Measurements from ENCODE around the gene PTGER2.

PTGER2 gene

GRCh38 chr14:52313903-52314594, at the start of gene PTGER2:
PTGER2 (plus strand) TSS chr14:52314312; CDS start chr14:52314549, 237 bp downstream.
- H3K27ac ChIP-seq (ENCODE audit: low read depth in 2 of 2, low read length in 2 of 2) = peak within 1 kb of the TSS; percentile 66 to 82

GRCh38 chr14:52265253-52265652, 48.9 kb upstream of the PTGER2 start:
- H3K4me3 ChIP-seq (ENCODE audit: low read length in 2 of 2) = no peak overlapping the region
- no peaks in the 10 kb centered on the region for H3K36me3 ChIP-seq (ENCODE audit: control insufficient read depth in 2 of 2, insufficient read depth in 2 of 2, low read length in 2 of 2)
- peaks cover 4 to 5% of the 10 kb centered on the region in 2 donors for H3K4me1 ChIP-seq (ENCODE audit: control insufficient read depth in 2 of 2, insufficient read depth in 2 of 2, low read length in 2 of 2)
- H3K9ac ChIP-seq (ENCODE audit: low read depth in 1 of 2, low read length in 2 of 2) = no peak overlapping the region
- no peaks in the 10 kb centered on the region for H3K9me3 ChIP-seq (ENCODE audit: control insufficient read depth in 2 of 2, low read length in 2 of 2)
- no peak overlapping the region for H3K27ac ChIP-seq (ENCODE audit: low read depth in 2 of 2, low read length in 2 of 2)
- H3K27me3 ChIP-seq (ENCODE audit: control insufficient read depth in 2 of 2, insufficient read depth in 2 of 2, low read length in 2 of 2) = peaks cover 4 to 5% of the 10 kb centered on the region in 2 donors

More at GRCh38 chr14:52313903-52314594, at the start of gene PTGER2:
- H3K36me3 ChIP-seq (ENCODE audit: control insufficient read depth in 2 of 2, insufficient read depth in 2 of 2, low read length in 2 of 2) = no peaks in the 10 kb centered on the region
- H3K27me3 ChIP-seq (ENCODE audit: control insufficient read depth in 2 of 2, insufficient read depth in 2 of 2, low read length in 2 of 2) = peaks cover 2 to 11% of the 10 kb centered on the region in 2 donors
- no peaks in the 10 kb centered on the region for H3K9me3 ChIP-seq (ENCODE audit: control insufficient read depth in 2 of 2, low read length in 2 of 2)
- H3K4me1 ChIP-seq (ENCODE audit: control insufficient read depth in 2 of 2, insufficient read depth in 2 of 2, low read length in 2 of 2) = peaks cover 12 to 29% of the 10 kb centered on the region in 2 donors
- peak within 1 kb of the TSS; percentile 74 to 84 for H3K4me3 ChIP-seq (ENCODE audit: low read length in 2 of 2)
- H3K9ac ChIP-seq (ENCODE audit: low read depth in 1 of 2, low read length in 2 of 2) = peak within 1 kb of the TSS; percentile 59 to 71

GRCh38 chr14:52266179-52266578, 47.9 kb upstream of the PTGER2 start:
- H3K36me3 ChIP-seq (ENCODE audit: control insufficient read depth in 2 of 2, insufficient read depth in 2 of 2, low read length in 2 of 2) = no peaks in the 10 kb centered on the region
- no peak overlapping the region for H3K27ac ChIP-seq (ENCODE audit: low read depth in 2 of 2, low read length in 2 of 2)
- no peak overlapping the region for H3K9ac ChIP-seq (ENCODE audit: low read depth in 1 of 2, low read length in 2 of 2)
- H3K4me1 ChIP-seq (ENCODE audit: control insufficient read depth in 2 of 2, insufficient read depth in 2 of 2, low read length in 2 of 2) = peaks cover 4 to 10% of the 10 kb centered on the region in 2 donors
- H3K4me3 ChIP-seq (ENCODE audit: low read length in 2 of 2) = no peak overlapping the region
- H3K27me3 ChIP-seq (ENCODE audit: control insufficient read depth in 2 of 2, insufficient read depth in 2 of 2, low read length in 2 of 2) = peaks cover 4 to 5% of the 10 kb centered on the region in 2 donors
- no peaks in the 10 kb centered on the region for H3K9me3 ChIP-seq (ENCODE audit: control insufficient read depth in 2 of 2, low read length in 2 of 2)

GRCh38 chr14:52266782-52267181, 47.3 kb upstream of the PTGER2 start:
- no peaks in the 10 kb centered on the region for H3K36me3 ChIP-seq (ENCODE audit: control insufficient read depth in 2 of 2, insufficient read depth in 2 of 2, low read length in 2 of 2)
- peaks cover 4 to 10% of the 10 kb centered on the region in 2 donors for H3K4me1 ChIP-seq (ENCODE audit: control insufficient read depth in 2 of 2, insufficient read depth in 2 of 2, low read length in 2 of 2)
- H3K9ac ChIP-seq (ENCODE audit: low read depth in 1 of 2, low read length in 2 of 2) = no peak overlapping the region
- peak overlapping the region in 1 of 2 donors; percentile 54 for H3K27ac ChIP-seq (ENCODE audit: low read depth in 2 of 2, low read length in 2 of 2)
- H3K27me3 ChIP-seq (ENCODE audit: control insufficient read depth in 2 of 2, insufficient read depth in 2 of 2, low read length in 2 of 2) = peaks cover 4 to 5% of the 10 kb centered on the region in 2 donors
- H3K4me3 ChIP-seq (ENCODE audit: low read length in 2 of 2) = peak overlapping the region; percentile 84 to 88
- no peaks in the 10 kb centered on the region for H3K9me3 ChIP-seq (ENCODE audit: control insufficient read depth in 2 of 2, low read length in 2 of 2)

GRCh38 chr14:52267501-52268278, 46.4 kb upstream of the PTGER2 start, which contains the start of gene PTGDR:
PTGDR (plus strand) TSS chr14:52267698; CDS start chr14:52267815, 117 bp downstream.
- Histone ChIP-seq H3K4me1 (ENCODE audit: control insufficient read depth in 2 of 2, insufficient read depth in 2 of 2, low read length in 2 of 2) (peaks cover 4 to 10% of the 10 kb centered on the region in 2 donors), H3K27ac (ENCODE audit: low read depth in 2 of 2, low read length in 2 of 2) (peak within 1 kb of the TSS; percentile 54 to 56), H3K9me3 (ENCODE audit: control insufficient read depth in 2 of 2, low read length in 2 of 2) (no peaks in the 10 kb centered on the region), H3K4me3 (ENCODE audit: low read length in 2 of 2) (peak within 1 kb of the TSS; percentile 84 to 88), H3K27me3 (ENCODE audit: control insufficient read depth in 2 of 2, insufficient read depth in 2 of 2, low read length in 2 of 2) (peaks cover 4 to 5% of the 10 kb centered on the region in 2 donors), H3K9ac (ENCODE audit: low read depth in 1 of 2, low read length in 2 of 2) (peak within 1 kb of the TSS; percentile 54 to 75), H3K36me3 (ENCODE audit: control insufficient read depth in 2 of 2, insufficient read depth in 2 of 2, low read length in 2 of 2) (no peaks in the 10 kb centered on the region)

- peaks cover 4 to 10% of the 10 kb centered on the region in 2 donors for H3K4me1 ChIP-seq (ENCODE audit: control insufficient read depth in 2 of 2, insufficient read depth in 2 of 2, low read length in 2 of 2)
- peaks cover 4 to 5% of the 10 kb centered on the region in 2 donors for H3K27me3 ChIP-seq (ENCODE audit: control insufficient read depth in 2 of 2, insufficient read depth in 2 of 2, low read length in 2 of 2)
- peaks cover under 1% of the 10 kb centered on the region in 2 donors for H3K36me3 ChIP-seq (ENCODE audit: control insufficient read depth in 2 of 2, insufficient read depth in 2 of 2, low read length in 2 of 2)
- peak overlapping the region; percentile 84 to 88 for H3K4me3 ChIP-seq (ENCODE audit: low read length in 2 of 2)
- H3K27ac ChIP-seq (ENCODE audit: low read depth in 2 of 2, low read length in 2 of 2) = peak overlapping the region; percentile 54 to 56
- H3K9ac ChIP-seq (ENCODE audit: low read depth in 1 of 2, low read length in 2 of 2) = peak overlapping the region; percentile 54 to 75
- H3K9me3 ChIP-seq (ENCODE audit: control insufficient read depth in 2 of 2, low read length in 2 of 2) = no peaks in the 10 kb centered on the region
Observed at GRCh38 chr14:52268279-52269061, 45.6 kb upstream of the PTGER2 start.

- Histone ChIP-seq H3K9me3 (ENCODE audit: control insufficient read depth in 2 of 2, low read length in 2 of 2) (no peaks in the 10 kb centered on the region), H3K27me3 (ENCODE audit: control insufficient read depth in 2 of 2, insufficient read depth in 2 of 2, low read length in 2 of 2) (peaks cover 4 to 5% of the 10 kb centered on the region in 2 donors), H3K9ac (ENCODE audit: low read depth in 1 of 2, low read length in 2 of 2) (peak overlapping the region; percentile 54 to 75), H3K36me3 (ENCODE audit: control insufficient read depth in 2 of 2, insufficient read depth in 2 of 2, low read length in 2 of 2) (peaks cover 4% of the 10 kb centered on the region in 2 donors), H3K4me3 (ENCODE audit: low read length in 2 of 2) (peak overlapping the region; percentile 84 to 88), H3K4me1 (ENCODE audit: control insufficient read depth in 2 of 2, insufficient read depth in 2 of 2, low read length in 2 of 2) (peaks cover 4 to 10% of the 10 kb centered on the region in 2 donors), H3K27ac (ENCODE audit: low read depth in 2 of 2, low read length in 2 of 2) (peak overlapping the region; percentile 54 to 56)
Observed at GRCh38 chr14:52269100-52269499, 45.0 kb upstream of the PTGER2 start.

GRCh38 chr14:52269982-52270381, 44.1 kb upstream of the PTGER2 start:
- no peaks in the 10 kb centered on the region for H3K9me3 ChIP-seq (ENCODE audit: control insufficient read depth in 2 of 2, low read length in 2 of 2)
- peak overlapping the region; percentile 84 to 88 for H3K4me3 ChIP-seq (ENCODE audit: low read length in 2 of 2)
- H3K4me1 ChIP-seq (ENCODE audit: control insufficient read depth in 2 of 2, insufficient read depth in 2 of 2, low read length in 2 of 2) = peaks cover 4 to 10% of the 10 kb centered on the region in 2 donors
- H3K27me3 ChIP-seq (ENCODE audit: control insufficient read depth in 2 of 2, insufficient read depth in 2 of 2, low read length in 2 of 2) = peaks cover 4 to 5% of the 10 kb centered on the region in 2 donors
- H3K36me3 ChIP-seq (ENCODE audit: control insufficient read depth in 2 of 2, insufficient read depth in 2 of 2, low read length in 2 of 2) = peaks cover 4 to 8% of the 10 kb centered on the region in 2 donors
- H3K27ac ChIP-seq (ENCODE audit: low read depth in 2 of 2, low read length in 2 of 2) = no peak overlapping the region
- H3K9ac ChIP-seq (ENCODE audit: low read depth in 1 of 2, low read length in 2 of 2) = peak overlapping the region; percentile 42 to 75

- H3K9ac ChIP-seq (ENCODE audit: low read depth in 1 of 2, low read length in 2 of 2) = peak overlapping the region in 1 of 2 donors; percentile 33
- H3K9me3 ChIP-seq (ENCODE audit: control insufficient read depth in 2 of 2, low read length in 2 of 2) = no peaks in the 10 kb centered on the region
Observed at GRCh38 chr14:52271538-52271937, 42.6 kb upstream of the PTGER2 start.

More at GRCh38 chr14:52271538-52271937, 42.6 kb upstream of the PTGER2 start:
- Histone ChIP-seq H3K36me3 (ENCODE audit: control insufficient read depth in 2 of 2, insufficient read depth in 2 of 2, low read length in 2 of 2) (peaks cover 9 to 10% of the 10 kb centered on the region in 2 donors), H3K4me1 (ENCODE audit: control insufficient read depth in 2 of 2, insufficient read depth in 2 of 2, low read length in 2 of 2) (peaks cover 4 to 10% of the 10 kb centered on the region in 2 donors), H3K27me3 (ENCODE audit: control insufficient read depth in 2 of 2, insufficient read depth in 2 of 2, low read length in 2 of 2) (peaks cover 4 to 5% of the 10 kb centered on the region in 2 donors), H3K27ac (ENCODE audit: low read depth in 2 of 2, low read length in 2 of 2) (no peak overlapping the region), H3K4me3 (ENCODE audit: low read length in 2 of 2) (peak overlapping the region in 1 of 2 donors; percentile 88)

Measured in mucosa of rectum (tissue), 2 donors.